HG03521 (cell line): Measurements from ENCODE around the gene SRPK3.
A peak's percentile ranks its signal among the peaks of the same experiment; 100 is the strongest.

Experiments used
- ATAC-seq: cut with Tn5 transposase; IDR thresholded peaks from one replicate; pipeline ENCODE4 v1.9.1; 2021; ENCODE audit warnings: mild to moderate bottlenecking, moderate library complexity; ENCODE audit not compliant: unreplicated experiment

The SRPK3 gene

DNA sequence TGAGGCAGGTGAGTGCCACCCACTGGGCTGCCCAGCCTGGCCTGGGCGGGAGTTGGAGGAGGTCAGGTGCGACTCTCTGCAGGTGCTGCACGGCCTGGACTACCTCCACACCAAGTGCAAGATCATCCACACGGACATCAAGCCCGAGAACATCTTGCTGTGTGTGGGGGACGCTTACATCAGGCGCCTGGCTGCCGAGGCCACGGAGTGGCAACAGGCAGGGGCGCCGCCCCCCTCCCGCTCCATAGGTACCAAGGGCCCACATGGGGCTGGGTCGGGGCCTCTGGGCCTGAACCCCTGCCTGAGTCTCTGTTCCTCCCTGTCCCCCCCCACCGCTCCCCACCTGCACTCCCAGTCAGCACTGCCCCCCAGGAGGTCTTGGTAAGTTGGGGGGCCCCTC, 2.0 kb downstream of the SRPK3 start:
- no peak for ATAC-seq

DNA sequence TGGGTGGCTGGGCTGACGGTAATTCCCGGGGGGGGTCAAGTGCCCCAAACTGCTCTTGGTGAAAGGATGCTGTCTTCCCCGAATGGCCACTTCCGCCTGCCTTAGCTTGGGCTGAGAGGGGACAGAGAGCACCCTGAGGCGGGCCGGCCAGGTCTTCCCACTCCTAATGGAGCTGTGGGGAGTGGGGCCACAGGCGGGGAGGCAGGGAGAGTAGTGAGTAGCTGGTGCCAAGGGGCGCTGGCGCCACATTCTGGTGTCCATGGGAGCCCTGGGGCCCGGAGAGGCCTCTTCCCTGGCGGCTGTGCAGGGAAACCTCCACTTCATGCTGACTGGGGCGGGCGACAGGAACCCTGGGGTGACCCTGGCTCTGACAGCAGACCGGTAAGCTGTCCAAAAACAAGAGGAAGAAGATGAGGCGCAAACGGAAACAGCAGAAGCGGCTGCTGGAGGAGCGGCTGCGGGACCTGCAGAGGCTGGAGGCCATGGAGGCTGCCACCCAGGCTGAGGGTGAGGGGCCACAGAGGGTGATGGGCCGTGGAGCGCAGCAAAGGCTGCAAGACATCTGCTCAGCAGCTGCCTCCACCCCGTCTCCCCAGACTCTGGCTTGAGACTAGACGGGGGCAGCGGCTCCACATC, 2.7 kb downstream of the SRPK3 start:
- ATAC-seq: no peak

DNA sequence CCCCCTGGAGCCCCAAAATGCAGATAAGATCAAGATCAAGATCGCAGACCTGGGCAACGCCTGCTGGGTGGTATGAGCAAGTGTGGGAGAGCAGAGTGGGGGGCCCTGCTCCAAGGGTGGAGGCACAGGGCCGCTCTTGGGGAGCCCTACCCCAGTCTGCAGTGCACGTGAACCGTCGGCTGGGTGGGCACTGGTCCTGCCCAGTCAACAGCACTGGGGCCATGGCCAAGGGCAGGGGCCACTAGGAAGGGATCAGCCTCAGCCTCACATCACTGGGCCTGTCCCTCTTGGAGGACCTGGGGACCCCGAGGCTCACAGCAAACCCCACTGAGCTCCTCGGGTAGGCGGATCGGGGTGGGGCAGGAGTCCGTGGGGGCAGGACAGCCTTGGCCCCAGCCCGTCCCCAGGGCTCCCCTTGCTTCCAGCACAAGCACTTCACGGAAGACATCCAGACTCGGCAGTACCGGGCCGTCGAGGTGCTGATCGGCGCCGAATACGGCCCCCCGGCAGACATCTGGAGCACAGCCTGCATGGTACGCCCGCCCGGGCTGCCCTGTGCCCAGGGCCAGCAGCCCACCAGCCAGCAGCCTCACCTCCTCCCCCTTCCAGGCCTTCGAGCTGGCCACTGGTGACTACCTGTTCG, 3.6 kb downstream of the SRPK3 start:
- ATAC-seq: no peak

DNA sequence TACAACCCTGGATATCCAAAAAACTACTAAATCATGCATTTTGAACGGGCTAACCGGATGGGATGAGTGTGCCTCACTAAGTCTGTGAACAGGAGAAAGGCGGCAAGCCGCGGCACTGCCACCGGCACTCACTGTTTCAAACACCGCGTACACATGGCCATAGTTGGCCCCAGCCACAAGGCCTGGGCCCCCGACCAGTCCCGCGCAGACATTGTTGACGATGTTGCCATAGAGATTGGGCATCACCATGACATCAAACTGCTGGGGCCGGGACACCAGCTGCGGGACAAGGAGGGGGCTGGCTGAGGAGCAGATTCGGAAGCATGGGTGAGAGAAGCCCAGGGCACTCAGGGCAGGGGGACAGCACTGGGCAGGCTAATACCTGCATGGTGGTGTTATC, 5.8 kb downstream of the SRPK3 start:
- no peak for ATAC-seq

DNA sequence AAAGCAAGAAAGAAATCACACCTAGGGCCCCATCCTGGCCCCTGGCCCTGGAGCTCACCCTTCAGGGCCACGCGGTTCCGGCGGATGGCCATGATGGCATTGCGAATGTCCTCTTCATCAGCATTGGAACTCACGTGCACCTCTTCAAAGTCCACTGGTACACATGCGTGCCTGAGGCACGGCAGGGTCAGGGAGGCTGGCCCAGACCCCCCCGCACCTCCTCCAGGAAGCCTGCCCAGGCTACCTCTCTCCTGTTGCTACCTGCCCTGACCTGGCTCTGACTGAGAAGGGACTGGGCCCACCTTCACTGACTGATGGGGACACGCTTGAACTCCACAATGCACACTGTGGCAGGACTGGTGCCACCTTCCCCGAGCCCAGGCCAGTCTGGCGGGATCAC, 8.8 kb downstream of the SRPK3 start:
- ATAC-seq: no peak

DNA sequence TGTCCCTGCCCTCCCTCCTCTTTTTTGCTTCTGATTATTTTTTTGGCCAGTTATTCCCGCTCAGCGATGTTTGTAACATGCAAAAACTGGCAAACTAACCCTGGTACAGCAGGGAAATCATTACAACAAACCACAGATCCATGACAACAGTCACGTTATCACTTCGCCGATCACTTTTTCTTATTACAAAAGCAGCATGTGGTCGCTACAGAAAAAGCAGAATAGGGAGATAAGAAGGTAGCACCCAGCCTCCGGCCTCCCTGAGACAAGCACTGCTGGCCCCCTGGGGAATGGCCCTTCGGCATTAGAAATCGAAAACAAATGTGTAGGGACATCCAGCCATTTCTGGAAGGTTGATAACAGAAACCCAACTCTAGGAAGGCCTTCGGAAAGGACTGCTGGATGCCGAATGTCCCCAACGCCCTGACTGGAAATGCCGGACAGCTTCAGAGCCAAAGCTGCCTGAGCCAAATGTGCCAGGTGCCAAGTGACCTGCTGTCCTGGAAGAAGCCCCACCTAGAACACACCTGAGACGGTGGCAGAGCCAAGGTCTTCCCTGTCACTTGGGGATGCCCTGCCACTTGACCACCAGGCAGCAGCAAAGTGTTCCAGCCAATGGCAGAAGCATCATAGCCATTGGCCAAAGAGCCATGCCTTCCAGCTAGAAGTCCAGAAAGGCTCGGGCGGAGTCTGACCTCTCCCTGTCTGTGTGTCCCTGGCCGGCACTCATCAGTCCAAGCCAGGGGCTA, 10.4 kb downstream of the SRPK3 start:
- no peak for ATAC-seq

DNA sequence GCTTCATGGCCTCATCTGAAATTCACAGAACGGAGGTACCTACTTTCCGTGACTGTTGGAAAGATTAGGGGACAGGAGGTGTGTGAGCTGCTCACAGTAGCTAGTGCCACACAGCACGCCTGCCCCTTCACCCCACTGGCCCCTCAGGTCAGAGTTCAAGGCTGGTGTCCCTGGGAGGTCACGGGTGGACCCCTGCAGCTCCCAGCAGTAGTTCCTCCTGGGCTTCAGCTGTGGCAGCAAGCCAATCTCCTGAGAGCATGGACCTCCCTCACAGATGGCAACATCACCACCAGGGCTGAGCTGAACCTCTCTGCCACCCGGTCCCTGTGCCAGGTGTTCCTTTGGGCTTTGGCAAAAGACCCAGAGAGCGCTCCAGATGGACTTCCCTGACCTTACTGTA, 11.5 kb downstream of the SRPK3 start:
- no peak for ATAC-seq

DNA sequence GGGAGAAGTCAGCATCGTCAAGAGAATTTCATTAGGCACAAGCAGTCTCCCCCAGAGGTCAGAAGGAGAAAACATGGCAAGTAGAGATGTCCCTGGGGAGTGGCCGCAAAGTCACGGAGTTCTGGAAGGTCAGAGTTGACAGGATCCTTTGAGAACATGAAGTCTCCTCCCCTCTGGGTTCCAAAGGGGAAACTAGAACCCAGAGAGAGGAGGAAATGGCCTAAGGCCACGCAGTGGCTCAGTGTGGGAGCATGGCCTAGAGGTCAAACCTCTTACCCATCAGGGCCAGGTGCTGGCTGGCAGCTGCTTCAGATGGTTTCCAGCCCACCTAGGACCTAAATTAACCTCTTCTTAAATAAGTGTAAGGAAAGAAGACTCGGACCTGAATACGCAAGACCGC, 12.4 kb downstream of the SRPK3 start:
- no peak for ATAC-seq

DNA sequence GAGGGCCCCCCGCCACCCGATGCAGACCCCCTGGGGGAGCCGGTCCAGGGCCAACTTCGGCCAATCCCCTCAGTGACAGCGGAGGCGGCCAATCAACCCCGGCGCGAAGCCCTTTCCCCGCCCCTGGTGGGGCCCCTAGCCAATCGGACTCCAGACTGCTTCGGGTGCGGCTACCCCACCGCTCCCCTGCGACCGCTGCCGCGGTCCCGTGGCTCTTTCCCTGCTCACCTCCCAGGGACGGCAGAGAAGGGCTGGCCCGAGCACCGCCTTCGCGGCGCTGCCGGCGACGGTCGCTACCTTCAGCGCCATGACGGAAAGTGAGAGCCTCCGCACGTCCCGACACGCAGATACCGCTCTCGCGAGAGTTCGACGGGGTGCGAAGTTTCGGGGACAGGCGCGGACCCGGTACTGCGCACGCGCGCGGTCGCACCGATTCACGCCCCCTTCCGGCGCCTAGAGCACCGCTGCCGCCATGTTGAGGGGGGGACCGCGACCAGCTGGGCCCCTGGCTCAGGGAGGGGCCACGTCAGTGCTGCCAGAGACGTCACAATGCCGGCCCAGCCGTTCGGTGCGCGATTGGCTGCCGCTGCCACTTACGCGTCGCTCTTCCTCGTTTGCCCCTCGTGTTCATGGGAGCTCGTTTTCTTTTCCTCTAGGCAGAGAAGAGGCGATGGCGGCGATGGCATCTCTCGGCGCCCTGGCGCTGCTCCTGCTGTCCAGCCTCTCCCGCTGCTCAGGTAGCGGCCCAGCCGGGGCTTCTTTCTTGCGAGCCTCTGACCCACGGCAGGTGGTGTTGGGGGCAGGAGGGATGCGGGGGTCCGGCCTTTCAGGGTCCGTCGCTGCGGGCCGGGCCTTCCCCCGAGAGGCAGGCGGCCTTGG, 13.4 kb downstream of the SRPK3 start, which contains the start of the genes IDH3G and SSR4:
IDH3G (minus strand) TSS at position 358 of the 879 bp plus-strand sequence; CDS start at position 309, 49 bp downstream.
SSR4 (plus strand) TSS at position 651 of the 879 bp plus-strand sequence; CDS start at position 671, 20 bp downstream.
- peak; percentile 92 for ATAC-seq

DNA sequence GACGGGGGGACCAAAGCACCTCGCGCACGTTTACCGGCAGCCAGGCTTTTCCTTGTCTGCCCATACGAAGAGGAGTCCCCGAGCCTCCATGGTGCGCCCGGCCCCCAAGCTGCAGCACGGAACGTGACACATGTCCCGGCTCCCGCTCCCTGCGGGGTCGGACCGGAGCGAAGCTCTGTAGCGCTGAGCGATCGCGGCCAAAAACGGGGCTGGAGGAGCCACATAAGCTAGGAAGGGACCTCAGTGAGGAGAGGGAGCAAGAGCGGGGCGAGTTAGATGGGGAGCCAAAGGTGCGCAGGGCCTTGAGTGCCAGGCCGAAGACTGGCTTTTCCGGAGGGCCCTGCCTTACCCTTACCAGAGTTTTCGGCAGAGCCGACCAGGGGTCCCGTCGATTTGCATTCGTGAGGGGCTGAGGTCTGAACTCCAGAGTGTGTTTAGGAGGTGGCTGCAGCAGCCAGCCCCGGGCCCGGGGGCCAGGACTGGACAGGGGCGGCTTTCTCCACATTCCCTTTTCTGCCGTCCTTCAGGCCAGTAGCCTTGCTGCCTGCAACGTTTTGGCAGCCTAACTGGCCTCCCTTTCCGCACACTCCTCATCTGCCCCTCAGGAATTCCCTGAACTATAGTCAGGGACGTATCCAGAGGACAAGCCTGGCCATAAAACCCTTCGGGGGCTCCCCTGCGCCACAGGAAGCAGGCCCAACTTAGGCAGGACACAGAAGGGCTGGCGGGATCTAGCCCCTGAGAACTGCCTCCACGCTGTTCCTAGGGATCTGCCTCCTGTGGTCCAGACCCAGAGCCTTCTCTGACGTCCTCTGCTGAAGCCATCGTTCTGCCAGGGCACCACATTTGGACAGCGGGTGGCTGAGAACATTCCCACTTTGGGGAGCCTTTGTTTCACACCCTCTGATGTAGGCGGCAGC, 14.3 kb downstream of the SRPK3 start:
- no peak for ATAC-seq

DNA sequence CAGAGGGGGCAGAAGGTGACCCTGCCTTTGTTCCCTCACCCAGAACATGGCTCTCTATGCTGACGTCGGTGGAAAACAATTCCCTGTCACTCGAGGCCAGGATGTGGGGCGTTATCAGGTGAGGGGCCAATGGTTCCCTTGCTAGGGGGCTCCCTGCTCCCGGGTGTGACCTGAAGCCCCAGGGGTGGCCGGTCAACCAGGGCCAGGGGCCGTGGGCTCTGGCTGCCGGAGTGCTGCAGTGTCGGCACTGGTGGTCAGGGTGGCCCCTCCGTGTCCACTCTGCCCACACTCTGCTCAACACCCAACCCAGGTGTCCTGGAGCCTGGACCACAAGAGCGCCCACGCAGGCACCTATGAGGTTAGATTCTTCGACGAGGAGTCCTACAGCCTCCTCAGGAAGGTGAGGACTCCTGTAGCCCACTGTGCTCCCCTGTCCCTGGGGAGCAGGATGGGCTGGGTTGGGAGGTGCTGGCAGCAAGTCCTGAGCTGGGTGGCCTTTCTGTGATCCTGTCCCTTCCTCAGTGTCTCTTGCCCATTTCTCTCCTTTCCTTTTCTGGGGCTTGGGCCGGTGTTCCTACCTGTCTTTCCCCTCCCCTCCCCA, 16.7 kb downstream of the SRPK3 start:
- no peak for ATAC-seq

DNA sequence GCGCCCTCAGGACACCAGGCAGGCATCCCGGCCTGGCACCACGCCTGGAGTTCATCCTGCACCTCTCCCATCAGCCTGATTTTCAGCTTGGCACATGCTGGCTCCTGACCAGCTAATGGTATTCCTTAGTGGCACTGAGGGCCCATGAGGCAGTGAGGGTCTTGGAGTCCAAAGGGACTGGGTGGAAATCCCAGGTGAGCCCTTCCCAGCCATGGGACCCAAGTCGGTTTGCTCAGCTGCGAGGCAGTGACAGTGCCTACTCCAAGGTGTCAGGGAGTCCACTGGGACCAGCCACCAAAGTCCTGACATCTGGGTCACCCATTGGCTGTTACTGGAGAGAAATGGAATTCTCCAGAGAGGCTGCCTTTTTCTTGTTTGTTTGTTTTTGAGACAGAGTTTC, 18.5 kb downstream of the SRPK3 start:
- no peak for ATAC-seq

DNA sequence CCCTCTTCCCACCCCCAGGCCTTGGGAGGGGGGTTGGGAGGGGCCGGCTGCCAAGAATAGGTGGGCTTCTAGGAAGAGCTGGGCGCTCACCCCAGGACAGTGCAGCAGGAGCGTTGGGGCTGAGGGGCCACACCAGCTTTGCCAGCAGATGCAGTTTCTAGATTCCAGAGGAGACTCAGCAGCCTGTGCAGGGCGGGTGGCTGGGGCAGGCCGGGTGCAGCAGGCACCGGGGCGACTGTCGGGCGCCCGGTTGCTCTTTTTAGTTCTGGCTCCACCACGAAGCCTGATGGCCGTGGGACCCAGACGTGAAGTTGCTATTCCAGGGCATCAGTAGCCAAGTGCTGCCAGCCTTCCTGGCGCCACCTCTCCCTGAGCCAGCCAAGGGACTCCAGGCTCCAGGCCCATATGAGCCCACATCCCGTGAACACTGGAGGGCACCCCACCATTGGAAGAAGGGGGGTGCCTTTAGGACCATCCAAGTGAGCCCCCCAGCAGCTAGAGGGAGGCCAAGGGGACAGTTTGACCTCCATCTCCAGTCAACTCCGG, 19.4 kb downstream of the SRPK3 start:
- no peak for ATAC-seq

DNA sequence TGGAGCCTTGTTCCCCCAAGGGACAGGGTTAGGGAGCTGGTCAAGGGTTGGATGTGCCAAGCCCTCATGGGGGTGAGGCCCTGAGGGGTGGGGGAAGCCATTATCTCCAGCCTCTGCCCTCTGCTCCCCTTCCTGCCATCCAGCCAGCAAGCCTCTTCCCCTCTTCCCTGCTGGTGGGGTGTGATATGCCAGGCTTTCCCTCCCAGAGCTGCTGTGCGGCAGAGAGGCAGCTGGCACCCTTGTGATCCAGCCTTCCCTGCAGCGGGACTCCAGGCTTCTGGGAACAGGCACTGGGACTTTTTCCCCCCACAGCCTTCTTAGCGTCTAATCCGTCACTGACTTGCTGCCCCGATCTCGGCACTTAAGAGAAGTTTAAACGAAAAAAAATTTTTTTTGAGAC, 19.9 kb downstream of the SRPK3 start:
- ATAC-seq: no peak

DNA sequence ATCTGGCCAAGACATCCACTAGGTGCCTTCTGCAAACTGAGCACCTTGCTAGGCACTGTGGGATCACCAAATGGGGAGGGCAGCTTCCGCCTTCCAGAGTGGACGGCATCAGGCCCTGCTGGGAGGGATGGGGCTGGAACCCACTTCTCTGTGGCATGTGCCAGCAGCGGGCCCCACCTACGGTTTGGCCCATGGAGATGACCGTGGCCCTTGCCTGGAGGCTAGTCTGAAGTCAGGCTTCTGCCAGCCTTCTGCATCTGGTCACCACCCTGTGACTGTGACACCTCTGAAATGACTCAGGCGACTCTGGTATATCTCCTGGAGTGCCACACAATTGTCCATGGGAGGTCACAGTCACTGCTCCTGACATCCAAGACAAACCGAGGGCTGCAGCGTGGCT, 20.8 kb downstream of the SRPK3 start:
- ATAC-seq: no peak

DNA sequence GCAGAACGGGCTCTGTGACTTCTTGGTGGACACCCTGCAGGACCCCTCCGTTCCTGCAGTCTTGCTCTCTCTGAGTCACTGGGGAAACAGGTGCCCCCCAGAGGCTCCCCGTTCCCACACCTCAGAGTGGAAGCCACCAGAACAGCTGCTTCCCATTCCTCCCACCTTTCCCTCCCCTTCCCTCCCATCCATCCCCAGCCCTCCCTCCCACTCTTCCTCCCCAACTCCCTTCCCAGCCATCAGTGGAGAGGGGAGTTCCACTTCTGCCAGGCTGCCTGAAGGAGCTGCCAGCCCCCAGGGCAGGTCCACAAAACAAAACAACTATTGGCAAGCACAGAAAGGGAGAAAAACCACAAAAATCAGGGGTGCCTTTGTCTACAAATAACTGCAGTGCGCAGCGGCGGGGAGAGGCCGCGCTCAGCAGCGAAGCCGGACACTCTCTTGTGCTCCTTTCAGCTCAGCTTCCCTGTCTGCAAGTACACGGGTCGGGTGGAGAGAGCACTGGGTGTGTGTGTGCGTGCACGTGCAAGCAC, 21.7 kb downstream of the SRPK3 start:
- no peak for ATAC-seq

DNA sequence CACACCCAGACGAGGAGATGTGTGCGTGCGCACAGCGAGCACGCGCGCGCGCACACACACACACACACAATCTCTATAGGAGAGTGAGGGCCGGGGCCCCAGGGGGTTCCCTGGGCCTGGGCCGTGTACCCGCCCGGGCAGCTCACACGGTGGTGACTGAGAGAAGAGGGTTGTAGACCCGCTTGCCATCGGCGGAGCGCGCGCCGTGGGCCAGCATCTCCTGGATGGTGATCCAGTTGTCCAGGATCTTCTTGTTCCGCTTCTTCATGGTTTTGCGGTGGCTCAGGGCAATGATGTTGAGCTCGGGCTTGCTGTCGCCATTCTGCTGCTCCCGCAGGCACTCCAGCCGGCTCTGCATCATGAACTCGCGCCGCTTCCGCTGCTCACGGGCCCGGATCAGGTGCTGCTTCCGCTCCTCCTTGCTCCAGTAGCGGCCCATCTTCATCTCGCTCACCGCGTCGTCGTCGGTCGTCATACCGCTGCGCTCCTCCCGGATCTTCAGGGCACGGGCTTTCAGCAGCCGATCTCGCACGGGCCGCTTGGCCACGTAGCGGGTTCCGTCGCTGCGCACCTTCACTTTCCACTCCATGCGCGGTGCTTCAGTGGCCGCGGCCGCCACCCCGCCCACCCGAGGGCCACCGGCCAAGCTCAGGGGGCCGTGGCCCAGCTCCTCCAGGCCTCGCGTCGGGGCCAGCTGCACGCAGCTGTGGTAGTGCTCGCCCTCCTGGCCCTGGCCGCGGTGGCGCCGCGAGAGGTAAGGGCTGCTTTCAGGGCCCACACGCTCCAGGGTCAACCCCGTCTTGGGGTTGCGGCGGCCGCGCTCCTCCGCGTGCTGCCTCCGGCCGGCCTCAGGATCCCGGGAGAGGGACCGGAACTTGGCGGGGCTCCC, 22.6 kb downstream of the SRPK3 start:
- ATAC-seq: no peak

DNA sequence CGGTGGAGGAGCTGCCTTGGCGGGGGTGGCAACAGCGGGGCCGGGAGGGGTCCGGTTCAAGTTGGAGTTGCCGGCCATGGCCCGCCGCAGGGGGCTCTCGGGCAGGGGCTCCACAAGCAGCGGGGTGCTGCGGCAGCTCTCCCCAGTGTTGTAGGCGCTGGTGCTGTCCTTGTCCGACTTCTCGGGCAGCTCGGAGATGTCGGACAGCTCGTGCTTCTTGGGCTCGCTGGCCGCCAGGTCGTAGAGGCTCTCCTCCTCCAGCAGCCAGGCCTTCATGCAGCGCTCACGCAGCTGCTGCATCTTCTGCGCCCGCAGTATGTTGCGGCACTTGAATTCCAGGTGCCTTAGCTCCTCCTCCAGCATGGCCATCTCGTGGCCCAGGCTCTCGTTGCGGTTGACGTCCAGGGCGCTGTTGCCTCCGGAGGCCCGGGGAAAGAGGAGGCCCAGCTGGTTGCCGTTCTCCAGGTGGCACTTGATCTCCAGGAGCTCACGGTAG, 23.3 kb downstream of the SRPK3 start:
- no peak for ATAC-seq
